PC-3 (cell line): ENCODE data around the gene OPRM1.

Source experiments
- CTCF ChIP-seq: fragments of 300-600 bp; sonication (generic); conservative IDR thresholded peaks from 2 replicates; pipeline ENCODE4 v1.5.1; 2017; ENCODE audit warnings: antibody characterized with exemption, low read depth, mild to moderate bottlenecking, low read length
- EZH2 ChIP-seq: fragments of 300-600 bp; sonication (generic); IDR thresholded peaks from one replicate; pipeline ENCODE4 v1.6.1; 2017; ENCODE audit warnings: antibody characterized with exemption, mild to moderate bottlenecking, low read length; ENCODE audit not compliant: unreplicated experiment
- EZH2phosphoT487 ChIP-seq: fragments of 300-600 bp; sonication (generic); IDR thresholded peaks from 2 replicates; pipeline ENCODE4 v1.6.1; 2018; ENCODE audit warnings: mild to moderate bottlenecking, antibody characterized with exemption, low read length, borderline replicate concordance

GRCh38 chr6:154239392-154239791, 200.4 kb downstream of the OPRM1 start:
- TF ChIP-seq CTCF (no peak), EZH2 (no peak), EZH2phosphoT487 (no peak)
